ENCODE results near the gene DLG2. TPM values are rescaled to one million over a fixed set of nuclear protein-coding genes. Genes with fewer than 3 reads are reported as not detected.

The DLG2 gene
- total and polyA plus RNA-seq, 11 donors, result 2.4 to 13.9 (median 7.1) TPM

DNA sequence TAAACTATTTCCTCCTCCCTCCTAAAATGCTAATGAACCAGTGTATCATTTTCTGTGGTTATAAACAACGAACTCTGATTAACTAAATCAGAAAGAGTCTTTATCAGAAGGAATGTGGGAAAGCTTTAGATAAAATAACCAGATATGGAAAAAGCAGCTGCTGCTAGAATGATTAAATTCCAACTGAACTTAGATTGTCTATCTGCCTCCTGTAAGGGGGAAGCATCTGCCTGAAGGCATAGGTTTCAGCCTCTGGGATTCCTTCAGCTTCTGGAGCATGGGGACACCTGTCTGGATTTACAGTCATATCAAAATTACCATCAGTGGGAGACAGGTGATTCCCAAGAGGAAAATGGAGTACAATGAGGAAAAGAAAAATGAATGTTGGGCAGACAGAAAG is 1245.5 kb downstream of the DLG2 start:
- DNase-seq (no peak), ATAC-seq (no peak)
- H3K4me1 ChIP-seq, result no peaks in the 10 kb centered on the region
- H3K36me3 ChIP-seq, result no peaks in the 10 kb centered on the region
- H3K9me3 ChIP-seq, result no peaks in the 10 kb centered on the region
- WGBS, 4 donors, result 26 to 47% (median 44%) methylated on average over 1 of the region's 1 CpG
- intact Hi-C loops (cut with DNase I), result loop anchor here in 7 of 10 donors (10.0 kb wide), 3 partner anchors 143 to 557 kb away; no protein-coding TSS in a partner anchor
- H3K4me3 ChIP-seq, result no peak overlapping the region
- no peaks in the 10 kb centered on the region for H3K27me3 ChIP-seq
- TF ChIP-seq POLR2A (IDR thresholded peaks at IDR 0.05), result no peak
- TF ChIP-seq, protein P1, sequence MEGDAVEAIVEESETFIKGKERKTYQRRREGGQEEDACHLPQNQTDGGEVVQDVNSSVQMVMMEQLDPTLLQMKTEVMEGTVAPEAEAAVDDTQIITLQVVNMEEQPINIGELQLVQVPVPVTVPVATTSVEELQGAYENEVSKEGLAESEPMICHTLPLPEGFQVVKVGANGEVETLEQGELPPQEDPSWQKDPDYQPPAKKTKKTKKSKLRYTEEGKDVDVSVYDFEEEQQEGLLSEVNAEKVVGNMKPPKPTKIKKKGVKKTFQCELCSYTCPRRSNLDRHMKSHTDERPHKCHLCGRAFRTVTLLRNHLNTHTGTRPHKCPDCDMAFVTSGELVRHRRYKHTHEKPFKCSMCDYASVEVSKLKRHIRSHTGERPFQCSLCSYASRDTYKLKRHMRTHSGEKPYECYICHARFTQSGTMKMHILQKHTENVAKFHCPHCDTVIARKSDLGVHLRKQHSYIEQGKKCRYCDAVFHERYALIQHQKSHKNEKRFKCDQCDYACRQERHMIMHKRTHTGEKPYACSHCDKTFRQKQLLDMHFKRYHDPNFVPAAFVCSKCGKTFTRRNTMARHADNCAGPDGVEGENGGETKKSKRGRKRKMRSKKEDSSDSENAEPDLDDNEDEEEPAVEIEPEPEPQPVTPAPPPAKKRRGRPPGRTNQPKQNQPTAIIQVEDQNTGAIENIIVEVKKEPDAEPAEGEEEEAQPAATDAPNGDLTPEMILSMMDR (IDR thresholded peaks at IDR 0.05), result no peak
- no peak overlapping the region for H3K27ac ChIP-seq

- H3K27ac ChIP-seq, result no peak overlapping the region
- 61 to 72% (median 63%) methylated on average over 2 of the region's 2 CpGs for WGBS, 4 donors
- intact Hi-C loops (cut with DNase I), result no loop called here
- TF ChIP-seq POLR2A (IDR thresholded peaks at IDR 0.05), result no peak
- TF ChIP-seq, protein P1 (IDR thresholded peaks at IDR 0.05), result no peak
- DNase-seq (no peak), ATAC-seq (no peak)
- H3K4me1 ChIP-seq, result no peaks in the 10 kb centered on the region
- no peaks in the 10 kb centered on the region for H3K36me3 ChIP-seq
- H3K9me3 ChIP-seq, result no peaks in the 10 kb centered on the region
- no peaks in the 10 kb centered on the region for H3K27me3 ChIP-seq
- H3K4me3 ChIP-seq, result no peak overlapping the region
These were observed 1254.7 kb downstream of the DLG2 start for GRCh38 chr11:84372381-84372950.

DNA sequence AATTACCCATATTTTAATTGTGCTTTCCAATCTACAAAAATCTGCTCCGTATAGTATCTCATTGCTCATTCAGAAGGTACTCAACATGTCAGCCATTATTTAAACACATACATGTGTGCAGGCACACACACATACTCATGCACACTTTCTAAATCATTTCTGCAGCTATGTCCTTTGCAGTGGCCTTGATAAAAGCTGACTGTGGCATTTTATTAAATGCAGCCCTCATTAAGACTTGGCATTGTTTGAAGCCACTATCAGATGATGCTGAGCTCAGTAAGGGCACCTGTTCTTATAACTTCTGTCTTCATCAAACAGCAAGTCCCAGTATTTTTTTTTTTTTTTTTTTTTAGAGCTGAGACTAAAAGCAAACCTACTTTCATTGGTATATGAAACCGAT is 1269.1 kb downstream of the DLG2 start:
- 62 to 80% (median 75%) methylated on average over 2 of the region's 2 CpGs for WGBS, 4 donors
- TF ChIP-seq POLR2A (IDR thresholded peaks at IDR 0.05), result no peak
- TF ChIP-seq, protein P1 (IDR thresholded peaks at IDR 0.05), result no peak

DNA sequence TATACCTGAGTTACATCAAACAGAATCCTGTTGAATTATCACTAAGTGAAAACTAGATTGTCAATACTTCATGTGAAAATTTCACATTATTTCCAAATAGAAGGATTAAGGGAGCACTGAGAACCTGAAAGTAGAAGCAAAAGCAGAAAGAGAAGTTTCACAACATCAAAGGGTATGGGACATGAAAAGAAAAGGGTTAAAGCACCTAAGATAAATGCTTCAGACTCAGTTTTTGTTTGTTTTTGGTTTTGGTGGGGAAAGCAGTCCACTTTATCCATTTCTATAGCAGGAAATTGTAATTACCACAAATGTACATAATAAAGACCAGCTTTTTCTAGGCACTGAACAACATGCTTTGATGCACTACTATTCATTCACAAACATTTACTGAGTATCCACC is 1271.2 kb downstream of the DLG2 start:
- TF ChIP-seq POLR2A (IDR thresholded peaks at IDR 0.05), result no peak
- TF ChIP-seq, protein P1 (IDR thresholded peaks at IDR 0.05), result no peak
- DNase-seq (no peak), ATAC-seq (no peak)
- Histone ChIP-seq H3K27me3 (no peaks in the 10 kb centered on the region), H3K9me3 (no peaks in the 10 kb centered on the region), H3K36me3 (no peaks in the 10 kb centered on the region), H3K27ac (no peak overlapping the region), H3K4me1 (no peaks in the 10 kb centered on the region), H3K4me3 (no peak overlapping the region)
- intact Hi-C loops (cut with DNase I), result no loop called here

More for the DNA sequence above, 1269.1 kb downstream of the DLG2 start:
- ATAC-seq (no peak), DNase-seq (no peak)
- no peak overlapping the region for H3K4me3 ChIP-seq
- H3K4me1 ChIP-seq, result no peaks in the 10 kb centered on the region
- intact Hi-C loops (cut with DNase I), result no loop called here
- H3K36me3 ChIP-seq, result no peaks in the 10 kb centered on the region
- no peaks in the 10 kb centered on the region for H3K9me3 ChIP-seq
- no peak overlapping the region for H3K27ac ChIP-seq
- H3K27me3 ChIP-seq, result no peaks in the 10 kb centered on the region
